Pancreas (tissue), 10 donors: ENCODE results near the gene TLE5. TPM values are rescaled to one million over a fixed set of nuclear protein-coding genes. Genes with fewer than 3 reads are reported as not detected.

ENCODE experiments used
- ATAC-seq, 4 donors: fragments of 200-7000 bp; cut with Tn5 transposase; one replicate each; pipeline versions ENCODE4 v1.8.0 to v1.9.1; 2020; ENCODE audit warnings: mild to moderate bottlenecking in 4 of 4, moderate library complexity in 4 of 4
- DNase-seq, 6 donors: peaks; one replicate each; pipeline ENCODE4 v3.0.0-alpha.2; 2020
- FAIRE-seq: peaks from 2 replicates; lab custom pipeline; 2012; peaks lifted over from hg19 to GRCh38; lab: Jason Lieb, UNC
- H3K27ac ChIP-seq, 4 donors: fragments of 200-600 bp; sonication (generic); 1 replicate in 3 of 4; 2 replicates in 1 of 4; pipeline versions ENCODE4 v1.5.0 to v1.8.0; 2020
- H3K27me3 ChIP-seq, 4 donors: fragments of 200-600 bp; one replicate each; pipeline ENCODE4 v1.8.0; 2021
- H3K36me3 ChIP-seq, 3 donors: fragments of 200-600 bp; sonication (generic) in 1 of 3; one replicate each; pipeline versions ENCODE4 v1.5.0 to v1.8.0; 2020 to 2021
- H3K4me1 ChIP-seq, 3 donors: fragments of 200-600 bp; one replicate each; pipeline ENCODE4 v1.8.0; 2021
- H3K4me3 ChIP-seq, 4 donors: fragments of 200-600 bp; sonication (generic) in 2 of 4; one replicate each; pipeline versions ENCODE4 v1.5.0 to v1.8.0; 2020 to 2021
- H3K9me3 ChIP-seq, 4 donors: fragments of 200-600 bp; one replicate each; pipeline ENCODE4 v1.8.0; 2021
- CTCF ChIP-seq, 4 donors: fragments of 200-600 bp; sonication (generic) in 3 of 4; IDR thresholded peaks; one replicate each; pipeline versions ENCODE4 v1.5.0 to v1.8.0; 2021; ENCODE audit warnings: antibody characterized with exemption in 4 of 4
- WGBS, 2 donors: extraction: QIAGEN DNeasy Blood & Tissue Kit; methylation state at CpG; one replicate each; pipeline ENCODE4 v1.1.7; 2013; 5-methylcytosine and 5-hydroxymethylcytosine counted together
- intact Hi-C, 3 donors: fragments of 100-400 bp; cut with DNase I; formaldehyde crosslinking; loops; one replicate each; pipeline versions ENCODE4 v1.11.1 to v1.14.2; 2022
- polyA plus RNA-seq, 2 donors: library from polyadenylated mRNA; stranded (reverse); fragments of 200-250 nt; gene quantifications; one replicate each; pipeline ENCODE4 v1.2.3, GENCODE V29; 2013
- total RNA-seq, 6 donors: library from RNA; stranded (reverse); fragmentation: NEBNext Ultra II Directional in 4 of 6; extraction: Animal tissue kit (Norgen Biotek cat#: 25700) in 4 of 6; gene quantifications; one replicate each; pipeline versions ENCODE4 v1.2.1 to v1.2.4, GENCODE V29; 2021 to 2023
- donor health status: healthy with polysubstance abuse.
- donor health status: DM: no; HTN: no; CAD: no; lungs with moderate emphysema.
- donor health status: DM: no; HTN: no; CAD: no.
- donor health status: control.
- donor health status: control.
- donor health status: Bipolar disorder and iron deficiency.
- donor health status: DM: yes; HTN: yes; CAD: no.
- donor health status: DM: no; HTN: no; CAD: no.
- donor health status: DM: no; HTN: no; CAD: no.
- donor health status: DM: yes; HTN: yes; CAD: no.

TLE5 gene
- total and polyA plus RNA-seq, 8 donors = 165 to 573 (median 229) TPM

DNA sequence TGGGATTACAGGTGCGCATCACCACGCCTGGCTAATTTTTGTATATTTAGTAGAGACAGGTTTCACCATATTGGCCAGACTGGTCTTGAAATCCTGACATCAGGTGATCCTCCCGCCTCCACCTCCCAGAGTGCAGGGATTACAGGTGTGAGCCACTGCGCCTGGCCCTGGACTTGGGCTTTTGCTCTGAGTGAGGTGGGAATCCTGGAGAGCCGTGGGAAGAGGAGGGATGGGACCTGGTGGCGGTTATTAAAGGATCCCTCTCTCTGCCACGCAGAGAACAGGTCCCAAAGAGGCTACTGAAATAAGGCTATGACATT, 1.7 kb upstream of the TLE5 start:
- Histone ChIP-seq H3K27ac (peak overlapping the region in 1 of 4 donors; percentile 85), H3K9me3 (no peaks in the 10 kb centered on the region), H3K4me1 (peaks cover 5 to 33% (median 17%) of the 10 kb centered on the region in 3 donors), H3K36me3 (peaks cover 0 to 8% (median 0%) of the 10 kb centered on the region in 3 donors), H3K27me3 (no peaks in the 10 kb centered on the region), H3K4me3 (no peak overlapping the region)
- 91% methylated on average over 7 of the region's 7 CpGs for WGBS, 2 donors
- intact Hi-C loops = no loop called here
- FAIRE-seq = no peak
- TF ChIP-seq CTCF (IDR thresholded peaks at IDR 0.05) = no peak
- DNase-seq = no peak
- ATAC-seq = no peak

GRCh38 chr19:3061182-3062161, 823 bp downstream of the TLE5 start:
- DNase-seq (peak in 5 of 6 donors; percentile 42 to 82 (median 73)), ATAC-seq (peak; percentile 5 to 33 (median 26)), FAIRE-seq (no peak)
- Histone ChIP-seq H3K9me3 (no peaks in the 10 kb centered on the region), H3K27ac (peak overlapping the region; percentile 82 to 94 (median 88)), H3K4me1 (peaks cover 24 to 56% (median 38%) of the 10 kb centered on the region in 3 donors), H3K4me3 (peak overlapping the region; percentile 68 to 89 (median 83)), H3K27me3 (no peaks in the 10 kb centered on the region), H3K36me3 (peaks cover 0 to 11% (median 0%) of the 10 kb centered on the region in 3 donors)
- 1% methylated on average over 35 to 85 of the region's 88 CpGs for WGBS, 2 donors
- intact Hi-C loops = no loop called here
- TF ChIP-seq CTCF (IDR thresholded peaks at IDR 0.05) = no peak

GRCh38 chr19:3060857-3061181, 1.5 kb downstream of the TLE5 start:
- Histone ChIP-seq H3K27ac (peak overlapping the region; percentile 82 to 94 (median 88)), H3K27me3 (no peaks in the 10 kb centered on the region), H3K4me3 (peak overlapping the region; percentile 68 to 89 (median 83)), H3K4me1 (peaks cover 23 to 56% (median 35%) of the 10 kb centered on the region in 3 donors), H3K36me3 (peaks cover 0 to 11% (median 0%) of the 10 kb centered on the region in 3 donors), H3K9me3 (no peaks in the 10 kb centered on the region)
- no peak for TF ChIP-seq CTCF (IDR thresholded peaks at IDR 0.05)
- FAIRE-seq = no peak
- DNase-seq = no peak
- ATAC-seq = no peak
- WGBS, 2 donors = 7 to 9% methylated on average over 4 of the region's 4 CpGs
- intact Hi-C loops = no loop called here

DNA sequence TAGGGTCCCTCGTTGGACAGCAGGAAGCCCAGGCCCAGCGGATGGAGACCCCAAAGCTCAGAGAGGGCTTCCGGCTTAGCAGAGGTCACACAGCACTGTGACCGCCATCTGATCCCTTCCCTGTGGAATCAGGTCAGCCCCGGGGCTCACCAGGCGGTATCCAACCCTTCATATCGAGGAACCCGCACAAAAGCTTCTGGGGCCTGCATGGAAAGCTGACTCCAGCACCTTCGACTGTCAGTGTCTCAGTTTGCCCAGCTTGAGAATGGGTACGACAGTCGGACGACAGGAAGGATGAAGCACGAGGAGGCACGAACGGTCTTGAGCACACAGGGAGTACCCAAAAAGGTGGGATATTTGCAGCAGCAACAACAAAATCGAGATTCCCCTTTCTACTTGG, 2.6 kb downstream of the TLE5 start:
- Histone ChIP-seq H3K9me3 (no peaks in the 10 kb centered on the region), H3K4me3 (no peak overlapping the region), H3K4me1 (peaks cover 27 to 57% (median 41%) of the 10 kb centered on the region in 3 donors), H3K27me3 (no peaks in the 10 kb centered on the region), H3K27ac (peak overlapping the region in 1 of 4 donors; percentile 36), H3K36me3 (peaks cover 0 to 11% (median 7%) of the 10 kb centered on the region in 3 donors)
- FAIRE-seq (no peak), ATAC-seq (no peak), DNase-seq (no peak)
- no peak for TF ChIP-seq CTCF (IDR thresholded peaks at IDR 0.05)
- WGBS, 2 donors = 87 to 90% methylated on average over 16 of the region's 16 CpGs
- intact Hi-C loops = no loop called here
